HG02885 (cell line): Measurements from ENCODE around the gene NPIPA3.
"Not testable (repeated sequence)": the region's sequence is repeated elsewhere in the genome, so short reads cannot be mapped to it uniquely, and the experiment has no call there.

ENCODE experiments used
- ATAC-seq: cut with Tn5 transposase; IDR thresholded peaks from one replicate; pipeline ENCODE4 v1.9.1; 2021; ENCODE audit warnings: mild to moderate bottlenecking; ENCODE audit not compliant: unreplicated experiment, poor library complexity

Gene NPIPA3

DNA sequence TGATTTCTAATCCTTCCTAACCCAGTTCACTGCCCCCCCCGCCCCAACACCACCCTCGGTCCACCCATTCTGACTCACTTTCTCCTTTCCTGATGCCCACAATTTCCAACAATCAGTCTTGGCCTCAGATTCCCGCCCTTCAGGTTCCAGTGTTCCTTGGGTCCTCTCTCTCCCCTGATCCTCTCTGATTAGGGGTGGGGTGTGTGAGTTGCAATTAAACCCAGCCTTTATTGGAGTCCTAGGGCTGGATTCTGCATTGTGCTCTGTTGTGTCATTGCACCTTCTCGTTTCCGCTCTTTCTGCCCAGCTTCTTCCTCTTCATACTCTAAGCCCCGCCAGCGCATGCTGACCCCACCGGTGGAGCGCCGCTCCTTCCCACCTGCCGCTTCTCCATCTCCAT, 38.6 kb downstream of the NPIPA3 start:
- ATAC-seq = peak; percentile 9

- ATAC-seq = peak; percentile 96
These were observed 39.3 kb downstream of the NPIPA3 start, which contains the start of gene NPIPA2 for GRCh38 chr16:14742273-14743128. Gene NPIPA2, plus strand, starts transcription at chr16:14742533. Its CDS starts 5,533 bp downstream, at chr16:14748066.

GRCh38 chr16:14773654-14774053, 70.4 kb downstream of the NPIPA3 start:
- ATAC-seq = not testable (repeated sequence)

DNA sequence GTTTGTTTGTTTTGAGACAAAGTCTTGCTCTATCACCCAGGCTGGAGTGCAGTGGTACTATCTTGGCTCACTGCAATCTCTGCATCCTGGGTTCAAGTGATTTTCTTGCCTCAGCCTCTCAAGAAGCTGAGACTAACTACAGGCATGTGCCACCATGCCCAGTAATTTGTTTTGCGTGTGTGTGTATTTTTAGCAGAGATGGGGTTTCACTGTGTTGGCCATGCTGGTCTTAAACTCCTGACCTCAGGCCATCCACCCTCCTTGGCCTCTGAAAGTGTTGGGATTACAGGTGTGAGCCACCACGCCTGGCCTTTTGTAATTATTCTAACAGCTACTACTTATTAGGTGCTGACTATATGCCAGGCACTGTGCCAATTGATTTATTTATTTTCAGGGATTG, 72.4 kb downstream of the NPIPA3 start:
- ATAC-seq = not testable (repeated sequence)
